ENCODE data around the gene RPP40. TPM values are rescaled to one million over a fixed set of nuclear protein-coding genes. Genes with fewer than 3 reads are reported as not detected.

Gene RPP40, protein sequence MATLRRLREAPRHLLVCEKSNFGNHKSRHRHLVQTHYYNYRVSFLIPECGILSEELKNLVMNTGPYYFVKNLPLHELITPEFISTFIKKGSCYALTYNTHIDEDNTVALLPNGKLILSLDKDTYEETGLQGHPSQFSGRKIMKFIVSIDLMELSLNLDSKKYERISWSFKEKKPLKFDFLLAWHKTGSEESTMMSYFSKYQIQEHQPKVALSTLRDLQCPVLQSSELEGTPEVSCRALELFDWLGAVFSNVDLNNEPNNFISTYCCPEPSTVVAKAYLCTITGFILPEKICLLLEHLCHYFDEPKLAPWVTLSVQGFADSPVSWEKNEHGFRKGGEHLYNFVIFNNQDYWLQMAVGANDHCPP
- total RNA-seq (2021; ENCODE audit: unreplicated experiment), result 15.9 TPM
- 7.1 and 12.8 TPM in 2 replicates for polyA plus RNA-seq (2012)
- Bru-seq, nascent RNA, result percentile 60 among the genes with signal in this experiment
- percentile 71 among the genes with signal in this experiment for BruChase-seq, experiment 1, labeled RNA remaining after a 6-hour chase
- percentile 59 among the genes with signal in this experiment for BruChase-seq, experiment 2, labeled RNA remaining after a 2-hour chase
- long read RNA-seq, transcript RPP40-202 (8 exons, 1,483 nt), result major isoform, 17 of 28 reads
- long read RNA-seq, partial matches to known transcripts, result 3 of 28 reads
- long read RNA-seq, other reads (novel, unspliced or antisense), result 4 of 28 reads

DNA sequence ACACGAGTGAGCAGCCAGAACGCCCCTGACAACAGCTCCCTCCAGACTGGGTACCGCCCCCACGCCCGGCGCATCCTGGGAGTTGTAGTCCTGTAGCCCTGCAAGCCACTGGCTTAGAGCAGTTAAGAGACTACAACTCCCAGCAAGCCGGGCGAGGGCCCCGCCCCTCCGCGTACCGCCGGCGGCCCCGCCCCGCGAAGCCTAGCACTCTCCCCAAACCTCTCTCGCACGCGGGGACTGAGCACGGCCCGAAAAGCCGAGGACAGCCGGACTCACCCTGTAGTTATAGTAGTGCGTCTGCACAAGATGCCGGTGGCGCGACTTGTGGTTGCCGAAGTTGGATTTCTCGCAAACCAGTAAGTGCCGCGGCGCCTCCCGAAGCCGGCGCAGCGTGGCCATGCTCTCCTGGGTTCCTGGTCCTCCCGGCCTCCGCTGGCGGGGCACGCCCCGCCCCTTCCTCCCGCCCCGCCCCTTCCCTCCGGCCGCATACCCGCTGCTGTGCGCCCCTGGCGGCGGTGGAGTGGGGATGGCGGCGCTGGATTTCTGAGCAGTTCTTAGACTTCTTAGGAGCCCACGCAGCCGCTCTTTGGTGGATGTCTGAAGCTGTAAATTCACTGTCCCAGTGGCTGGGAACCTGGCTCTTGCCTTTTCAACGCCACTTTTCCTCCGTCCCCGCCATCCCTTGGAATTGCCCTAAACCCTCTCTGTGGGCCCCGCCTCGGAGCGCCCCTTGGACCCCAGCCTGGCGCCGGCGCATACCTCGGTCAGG lies at the start of gene RPP40:
Gene RPP40, minus strand, starts transcription at position 434 of the 769 bp plus-strand sequence. Its CDS starts 35 bp downstream, at position 399.
- DNase-seq (ENCODE audit: low read depth, low spot score) (peak; percentile 89), ATAC-seq (peak; percentile 95)
- Histone ChIP-seq H3K27ac (ENCODE audit: low read depth, low read length) (peak within 1 kb of the TSS; percentile 68), H3K9me3 (ENCODE audit: control insufficient read depth in 1 of 2, insufficient read depth in 1 of 2, low read depth in 1 of 2, low read length in 2 of 2) (no peaks in the 10 kb centered on the region), H2AFZ (ENCODE audit: low read depth, low read length, poor library complexity, severe bottlenecking) (peak within 1 kb of the TSS; percentile 99), H3K79me2 (ENCODE audit: insufficient read depth, low read length) (no peaks in the 10 kb centered on the region; the same call in 1 of the 2 replicates), H3K27me3 (ENCODE audit: insufficient read depth, low read length) (no peaks in the 10 kb centered on the region), H3K36me3 (ENCODE audit: control insufficient read depth in 1 of 2, insufficient read depth in 2 of 2, low read length in 2 of 2) (peaks cover 8 to 9% of the 10 kb centered on the region in 2 experiments; a peak in 2 of 4 replicates), H4K20me1 (ENCODE audit: insufficient read depth) (no peaks in the 10 kb centered on the region), H3K9ac (ENCODE audit: low read length) (peak within 1 kb of the TSS; percentile 73), H3K4me1 (ENCODE audit: control insufficient read depth in 1 of 2, insufficient read depth in 2 of 2, low read length in 2 of 2) (peaks cover 0 to 17% of the 10 kb centered on the region in 2 experiments; a peak in 2 of 4 replicates), H3K4me3 (replicated peaks in 1 of 2; ENCODE audit: low read depth in 1 of 2, low read length in 2 of 2) (peak within 1 kb of the TSS; percentile 74 to 87), H3K9me2 (ENCODE audit: insufficient read depth) (no peaks in the 10 kb centered on the region), H3K4me2 (ENCODE audit: low read length) (peak within 1 kb of the TSS; percentile 98)
- ChIA-PET RAD21 (ENCODE audit: low non-redundant PET in 1 of 2, low total read pairs in 2 of 2, uncharacterized antibody in 2 of 2, unreplicated experiment in 2 of 2) (no interaction called here), POLR2A (interaction anchor here (1.3 kb wide), 1 partner anchor 27 kb away, joined by 3 read pairs; no protein-coding TSS in a partner anchor), CTCF (interaction anchor here (0.9 to 2.3 kb wide), 3 partner anchors 27 to 53 kb away, joined by 3 to 10 read pairs (median 3); no protein-coding TSS in a partner anchor)
- intact Hi-C loops (cut with micrococcal nuclease), result no loop called here
- no TSS peak for BruUV-seq (replicated peaks)
- TF ChIP-seq SIN3A (IDR thresholded peaks at IDR 0.05; ENCODE audit: low read depth) (peak; percentile 87), ELF1 (IDR thresholded peaks at IDR 0.05; ENCODE audit: borderline replicate concordance, low read depth) (no peak; the same call in 1 of the 2 replicates), JUND (IDR thresholded peaks at IDR 0.05) (no peak), SP1 (IDR thresholded peaks at IDR 0.05; ENCODE audit: low read depth) (peak; percentile 84), YY1 (IDR thresholded peaks at IDR 0.05; ENCODE audit: extremely low read depth, insufficient replicate concordance, low read depth, low read length) (peak; percentile 83), ZNF274 (IDR thresholded peaks at IDR 0.05; ENCODE audit: low read depth, low read length) (no peak), EZH2 (IDR thresholded peaks at IDR 0.05) (no peak), POLR2A (IDR thresholded peaks at IDR 0.05; ENCODE audit: borderline replicate concordance, extremely low read depth, insufficient read depth, insufficient read length) (no peak), ZFX (IDR thresholded peaks at IDR 0.05) (peak; percentile 45), TCF7L2 (IDR thresholded peaks at IDR 0.05; ENCODE audit: borderline replicate concordance, extremely low read depth, insufficient read depth, insufficient read length) (no peak), EZH2phosphoT487 (IDR thresholded peaks at IDR 0.05; ENCODE audit: borderline replicate concordance) (no peak), SRF (IDR thresholded peaks at IDR 0.05; ENCODE audit: low read depth) (no peak), POLR2AphosphoS5 (IDR thresholded peaks at IDR 0.05; ENCODE audit: low read depth, low read length) (peak; percentile 79), FOSL1 (IDR thresholded peaks at IDR 0.05; ENCODE audit: low read depth) (no peak), RAD21 (IDR thresholded peaks at IDR 0.05; ENCODE audit: low read depth) (peak; percentile 24; the same call in 1 of the 2 replicates)
- TF ChIP-seq, protein P1, sequence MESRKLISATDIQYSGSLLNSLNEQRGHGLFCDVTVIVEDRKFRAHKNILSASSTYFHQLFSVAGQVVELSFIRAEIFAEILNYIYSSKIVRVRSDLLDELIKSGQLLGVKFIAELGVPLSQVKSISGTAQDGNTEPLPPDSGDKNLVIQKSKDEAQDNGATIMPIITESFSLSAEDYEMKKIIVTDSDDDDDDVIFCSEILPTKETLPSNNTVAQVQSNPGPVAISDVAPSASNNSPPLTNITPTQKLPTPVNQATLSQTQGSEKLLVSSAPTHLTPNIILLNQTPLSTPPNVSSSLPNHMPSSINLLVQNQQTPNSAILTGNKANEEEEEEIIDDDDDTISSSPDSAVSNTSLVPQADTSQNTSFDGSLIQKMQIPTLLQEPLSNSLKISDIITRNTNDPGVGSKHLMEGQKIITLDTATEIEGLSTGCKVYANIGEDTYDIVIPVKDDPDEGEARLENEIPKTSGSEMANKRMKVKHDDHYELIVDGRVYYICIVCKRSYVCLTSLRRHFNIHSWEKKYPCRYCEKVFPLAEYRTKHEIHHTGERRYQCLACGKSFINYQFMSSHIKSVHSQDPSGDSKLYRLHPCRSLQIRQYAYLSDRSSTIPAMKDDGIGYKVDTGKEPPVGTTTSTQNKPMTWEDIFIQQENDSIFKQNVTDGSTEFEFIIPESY (IDR thresholded peaks at IDR 0.05; ENCODE audit: extremely low read depth, insufficient replicate concordance, low read length), result no peak
- TF ChIP-seq, protein P2, sequence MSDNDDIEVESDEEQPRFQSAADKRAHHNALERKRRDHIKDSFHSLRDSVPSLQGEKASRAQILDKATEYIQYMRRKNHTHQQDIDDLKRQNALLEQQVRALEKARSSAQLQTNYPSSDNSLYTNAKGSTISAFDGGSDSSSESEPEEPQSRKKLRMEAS (IDR thresholded peaks at IDR 0.05), result peak; percentile 95
- TF ChIP-seq, protein P3, sequence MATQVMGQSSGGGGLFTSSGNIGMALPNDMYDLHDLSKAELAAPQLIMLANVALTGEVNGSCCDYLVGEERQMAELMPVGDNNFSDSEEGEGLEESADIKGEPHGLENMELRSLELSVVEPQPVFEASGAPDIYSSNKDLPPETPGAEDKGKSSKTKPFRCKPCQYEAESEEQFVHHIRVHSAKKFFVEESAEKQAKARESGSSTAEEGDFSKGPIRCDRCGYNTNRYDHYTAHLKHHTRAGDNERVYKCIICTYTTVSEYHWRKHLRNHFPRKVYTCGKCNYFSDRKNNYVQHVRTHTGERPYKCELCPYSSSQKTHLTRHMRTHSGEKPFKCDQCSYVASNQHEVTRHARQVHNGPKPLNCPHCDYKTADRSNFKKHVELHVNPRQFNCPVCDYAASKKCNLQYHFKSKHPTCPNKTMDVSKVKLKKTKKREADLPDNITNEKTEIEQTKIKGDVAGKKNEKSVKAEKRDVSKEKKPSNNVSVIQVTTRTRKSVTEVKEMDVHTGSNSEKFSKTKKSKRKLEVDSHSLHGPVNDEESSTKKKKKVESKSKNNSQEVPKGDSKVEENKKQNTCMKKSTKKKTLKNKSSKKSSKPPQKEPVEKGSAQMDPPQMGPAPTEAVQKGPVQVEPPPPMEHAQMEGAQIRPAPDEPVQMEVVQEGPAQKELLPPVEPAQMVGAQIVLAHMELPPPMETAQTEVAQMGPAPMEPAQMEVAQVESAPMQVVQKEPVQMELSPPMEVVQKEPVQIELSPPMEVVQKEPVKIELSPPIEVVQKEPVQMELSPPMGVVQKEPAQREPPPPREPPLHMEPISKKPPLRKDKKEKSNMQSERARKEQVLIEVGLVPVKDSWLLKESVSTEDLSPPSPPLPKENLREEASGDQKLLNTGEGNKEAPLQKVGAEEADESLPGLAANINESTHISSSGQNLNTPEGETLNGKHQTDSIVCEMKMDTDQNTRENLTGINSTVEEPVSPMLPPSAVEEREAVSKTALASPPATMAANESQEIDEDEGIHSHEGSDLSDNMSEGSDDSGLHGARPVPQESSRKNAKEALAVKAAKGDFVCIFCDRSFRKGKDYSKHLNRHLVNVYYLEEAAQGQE (IDR thresholded peaks at IDR 0.05; ENCODE audit: low read depth), result no peak
